Neural progenitor cell (in vitro differentiated cells): ENCODE measurements around the gene SUSD3. TPM values are rescaled to one million over a fixed set of nuclear protein-coding genes. Genes with fewer than 3 reads are reported as not detected.
A peak's percentile ranks its signal among the peaks of the same experiment; 100 is the strongest.

Experiments
- DNase-seq: peaks from one replicate; pipeline ENCODE4 v3.0.0-alpha.2; 2016; ENCODE audit warnings: low spot score
- H2AFZ ChIP-seq: fragments of 200-600 bp; sonication (generic); replicated peaks from 2 replicates; pipeline ENCODE4 v1.6.1; 2016; ENCODE audit warnings: antibody characterized with exemption
- H3F3A ChIP-seq: fragments of 200-600 bp; sonication (generic); 2 replicates; pipeline ENCODE4 v1.6.1; 2016; ENCODE audit warnings: antibody characterized with exemption, low read depth
- H3K27ac ChIP-seq: fragments of 200-600 bp; sonication (generic); 2 replicates; pipeline ENCODE4 v1.5.1; 2016; ENCODE audit warnings: mild to moderate bottlenecking
- H3K27me3 ChIP-seq: fragments of 200-600 bp; sonication (generic); 2 replicates; pipeline ENCODE4 v1.6.1; 2016; ENCODE audit warnings: mild to moderate bottlenecking, moderate library complexity
- H3K36me3 ChIP-seq: fragments of 200-600 bp; sonication (generic); 2 replicates; pipeline ENCODE4 v1.5.1; 2016
- H3K4me1 ChIP-seq: fragments of 200-600 bp; sonication (generic); 2 replicates; pipeline ENCODE4 v1.6.1; 2016; ENCODE audit warnings: mixed run types
- H3K4me2 ChIP-seq: fragments of 200-600 bp; sonication (generic); 2 replicates; pipeline ENCODE4 v1.6.1; 2016
- H3K4me3 ChIP-seq: fragments of 200-600 bp; sonication (generic); 2 replicates; pipeline ENCODE4 v1.5.1; 2016
- H3K79me2 ChIP-seq: fragments of 200-600 bp; sonication (generic); 2 replicates; pipeline ENCODE4 v1.6.1; 2016; ENCODE audit warnings: low read depth
- H3K9ac ChIP-seq: fragments of 200-600 bp; sonication (generic); 2 replicates; pipeline ENCODE4 v1.6.1; 2016
- H3K9me3 ChIP-seq: fragments of 200-600 bp; sonication (generic); 2 replicates; pipeline ENCODE4 v1.5.1; 2016; ENCODE audit warnings: low read depth
- H4K20me1 ChIP-seq: fragments of 200-600 bp; sonication (generic); 2 replicates; pipeline ENCODE4 v1.6.1; 2016; ENCODE audit warnings: low read depth
- H3K27ac Mint-ChIP-seq: 3 replicates; pipeline ENCODE4 v1.8.0; 2021; ENCODE audit warnings: mixed read lengths
- H3K27me3 Mint-ChIP-seq: 2 replicates; pipeline ENCODE4 v1.8.0; 2022; ENCODE audit warnings: low read depth, mild to moderate bottlenecking, inconsistent platforms, moderate library complexity, mixed read lengths; ENCODE audit not compliant: insufficient read depth
- H3K36me3 Mint-ChIP-seq: 3 replicates; pipeline ENCODE4 v1.8.0; 2021; ENCODE audit warnings: mixed read lengths
- H3K4me1 Mint-ChIP-seq: 3 replicates; pipeline ENCODE4 v1.8.0; 2021; ENCODE audit warnings: mixed read lengths
- H3K4me3 Mint-ChIP-seq: 3 replicates; pipeline ENCODE4 v1.8.0; 2021; ENCODE audit warnings: mild to moderate bottlenecking, moderate library complexity, mixed read lengths
- H3K9me3 Mint-ChIP-seq: 3 replicates; pipeline ENCODE4 v1.8.0; 2020; ENCODE audit warnings: mixed read lengths
- EZH2 ChIP-seq: fragments of 200-600 bp; sonication (generic); IDR thresholded peaks from 2 replicates; pipeline ENCODE4 v1.6.1; 2017; ENCODE audit warnings: antibody characterized with exemption, mild to moderate bottlenecking, moderate library complexity
- EZH2phosphoT487 ChIP-seq: fragments of 200-600 bp; sonication (generic); IDR thresholded peaks from 2 replicates; pipeline ENCODE4 v1.6.1; 2017; ENCODE audit warnings: antibody characterized with exemption
- total RNA-seq: library from RNA; depleted of rRNA; stranded (reverse); fragments of >200 nt; gene quantifications from 2 replicates; pipeline ENCODE4 v1.2.3, GENCODE V29; 2015; ENCODE audit warnings: low replicate concordance
- TF ChIP-seq, protein P1 (sequence below): fragments of 200-600 bp; sonication (generic); IDR thresholded peaks from 2 replicates; pipeline ENCODE4 v1.5.1; 2017; ENCODE audit warnings: antibody characterized with exemption, mild to moderate bottlenecking

SUSD3 gene
- total RNA-seq, 1 donor from 2014 or later, result not detected

DNA sequence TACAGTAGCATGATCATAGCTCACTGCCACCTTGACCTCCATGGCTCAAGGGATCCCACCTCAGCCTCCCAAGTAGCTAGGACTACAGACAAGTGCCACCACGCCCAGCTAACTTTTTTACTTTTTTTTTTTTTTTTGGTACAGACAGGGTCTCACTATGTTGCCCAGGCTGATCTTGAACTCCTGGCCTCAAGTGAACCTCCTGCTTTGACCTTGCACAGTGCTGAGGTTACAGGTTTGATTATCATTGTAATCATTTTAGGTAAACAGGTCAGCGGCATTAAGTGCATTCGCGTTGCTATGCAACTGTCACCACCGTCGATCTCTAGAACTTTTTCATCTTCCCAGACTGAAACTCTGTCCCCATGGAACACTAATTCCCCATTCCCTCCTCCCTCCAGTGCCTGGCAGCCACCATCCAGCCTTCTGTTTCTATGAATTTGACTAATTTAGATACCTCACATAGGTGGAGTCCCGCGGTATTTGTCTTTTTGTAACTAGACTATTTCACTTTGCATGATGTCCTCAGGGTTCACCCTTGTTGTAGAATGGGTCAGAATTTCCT is 31.7 kb downstream of the SUSD3 start:
- no peaks in the 10 kb centered on the region for H3K79me2 ChIP-seq
- H3K9ac ChIP-seq, result no peak overlapping the region
- no peaks in the 10 kb centered on the region for H4K20me1 ChIP-seq
- H3K27ac ChIP-seq, result no peak overlapping the region
- H3K9me3 Mint-ChIP-seq, result peaks cover 2% of the 10 kb centered on the region
- no peaks in the 10 kb centered on the region for H3K36me3 ChIP-seq
- H3K4me3 Mint-ChIP-seq, result peak overlapping the region; percentile 3
- H3K4me1 Mint-ChIP-seq, result peaks cover 38% of the 10 kb centered on the region
- no peaks in the 10 kb centered on the region for H3K9me3 ChIP-seq
- no peak overlapping the region for H3K4me2 ChIP-seq
- no peaks in the 10 kb centered on the region for H3K27me3 ChIP-seq
- no peaks in the 10 kb centered on the region for H3K4me1 ChIP-seq
- peaks cover 8% of the 10 kb centered on the region for H3K27me3 Mint-ChIP-seq
- peak; percentile 0 for DNase-seq
- H3K36me3 Mint-ChIP-seq, result no peaks in the 10 kb centered on the region
- no peak overlapping the region for H2AFZ ChIP-seq
- H3F3A ChIP-seq, result peaks cover 6% of the 10 kb centered on the region
- no peak overlapping the region for H3K4me3 ChIP-seq
- no peak overlapping the region for H3K27ac Mint-ChIP-seq
- TF ChIP-seq EZH2phosphoT487 (no peak), EZH2 (no peak)
- TF ChIP-seq, protein P1, sequence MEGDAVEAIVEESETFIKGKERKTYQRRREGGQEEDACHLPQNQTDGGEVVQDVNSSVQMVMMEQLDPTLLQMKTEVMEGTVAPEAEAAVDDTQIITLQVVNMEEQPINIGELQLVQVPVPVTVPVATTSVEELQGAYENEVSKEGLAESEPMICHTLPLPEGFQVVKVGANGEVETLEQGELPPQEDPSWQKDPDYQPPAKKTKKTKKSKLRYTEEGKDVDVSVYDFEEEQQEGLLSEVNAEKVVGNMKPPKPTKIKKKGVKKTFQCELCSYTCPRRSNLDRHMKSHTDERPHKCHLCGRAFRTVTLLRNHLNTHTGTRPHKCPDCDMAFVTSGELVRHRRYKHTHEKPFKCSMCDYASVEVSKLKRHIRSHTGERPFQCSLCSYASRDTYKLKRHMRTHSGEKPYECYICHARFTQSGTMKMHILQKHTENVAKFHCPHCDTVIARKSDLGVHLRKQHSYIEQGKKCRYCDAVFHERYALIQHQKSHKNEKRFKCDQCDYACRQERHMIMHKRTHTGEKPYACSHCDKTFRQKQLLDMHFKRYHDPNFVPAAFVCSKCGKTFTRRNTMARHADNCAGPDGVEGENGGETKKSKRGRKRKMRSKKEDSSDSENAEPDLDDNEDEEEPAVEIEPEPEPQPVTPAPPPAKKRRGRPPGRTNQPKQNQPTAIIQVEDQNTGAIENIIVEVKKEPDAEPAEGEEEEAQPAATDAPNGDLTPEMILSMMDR, result no peak

DNA sequence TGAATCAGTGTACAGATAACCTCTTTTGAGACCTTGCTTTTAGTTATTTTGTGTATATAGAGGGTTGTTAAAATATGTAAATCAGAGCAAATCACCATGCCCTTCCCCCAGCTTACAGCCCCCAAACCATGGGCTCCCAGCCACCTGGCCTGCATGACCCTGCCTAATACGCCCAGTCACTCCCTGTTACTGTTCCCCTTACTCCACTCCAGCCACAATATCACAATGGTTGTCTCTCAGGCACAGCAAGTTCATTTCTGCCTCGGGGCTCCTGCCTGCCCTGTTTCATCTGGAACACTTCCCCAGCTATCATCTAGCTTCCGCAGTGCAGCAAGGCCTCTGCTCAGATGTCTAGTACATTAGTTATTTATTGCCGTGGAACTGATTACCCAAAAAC is 32.6 kb downstream of the SUSD3 start:
- no peaks in the 10 kb centered on the region for H3K36me3 Mint-ChIP-seq
- Histone ChIP-seq H3K27ac (no peak overlapping the region), H3K27me3 (no peaks in the 10 kb centered on the region), H3F3A (peaks cover 8% of the 10 kb centered on the region), H3K9me3 (no peaks in the 10 kb centered on the region), H3K79me2 (no peaks in the 10 kb centered on the region), H2AFZ (no peak overlapping the region), H4K20me1 (no peaks in the 10 kb centered on the region), H3K9ac (no peak overlapping the region), H3K36me3 (no peaks in the 10 kb centered on the region), H3K4me1 (no peaks in the 10 kb centered on the region), H3K4me3 (no peak overlapping the region), H3K4me2 (no peak overlapping the region)
- TF ChIP-seq, protein P1, result no peak
- TF ChIP-seq EZH2 (no peak), EZH2phosphoT487 (no peak)
- DNase-seq, result no peak
- peaks cover 38% of the 10 kb centered on the region for H3K4me1 Mint-ChIP-seq
- H3K27me3 Mint-ChIP-seq, result peaks cover 6% of the 10 kb centered on the region
- no peak overlapping the region for H3K27ac Mint-ChIP-seq
- H3K4me3 Mint-ChIP-seq, result no peak overlapping the region
- no peaks in the 10 kb centered on the region for H3K9me3 Mint-ChIP-seq

DNA sequence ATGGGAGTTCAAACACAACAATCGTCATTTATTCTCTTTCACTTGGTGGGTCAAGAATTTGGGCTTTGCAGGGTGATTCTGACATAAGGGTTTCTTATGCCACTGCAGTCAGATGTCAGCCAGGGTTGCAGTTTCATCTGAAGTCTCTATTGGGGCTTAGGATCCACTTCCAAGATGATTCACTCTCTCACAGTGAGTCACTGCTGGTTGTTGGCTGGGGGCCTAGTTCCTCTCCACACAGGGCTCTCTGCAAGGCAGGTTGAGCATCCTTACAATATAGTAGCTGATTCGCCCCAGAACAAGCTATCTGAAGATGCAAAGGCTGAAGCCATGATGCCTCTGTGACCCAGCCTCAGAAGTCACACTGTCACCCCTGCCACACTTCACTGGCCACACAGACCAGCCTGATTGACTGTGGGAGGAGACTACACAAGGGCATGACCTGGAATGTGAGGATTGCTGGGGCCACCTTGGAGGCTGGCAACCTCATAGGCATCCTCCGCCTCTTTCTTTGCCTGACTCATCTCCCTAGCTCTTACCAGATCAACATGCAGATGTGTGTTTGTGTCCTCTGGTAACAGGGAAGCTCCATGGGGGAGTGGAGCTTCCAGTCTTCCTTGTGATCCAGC is 33.1 kb downstream of the SUSD3 start:
- Histone ChIP-seq H4K20me1 (no peaks in the 10 kb centered on the region), H3F3A (peaks cover 8% of the 10 kb centered on the region), H3K79me2 (no peaks in the 10 kb centered on the region), H3K4me2 (no peak overlapping the region), H2AFZ (no peak overlapping the region), H3K4me1 (no peaks in the 10 kb centered on the region), H3K9me3 (no peaks in the 10 kb centered on the region), H3K9ac (no peak overlapping the region), H3K4me3 (no peak overlapping the region), H3K36me3 (no peaks in the 10 kb centered on the region), H3K27ac (no peak overlapping the region), H3K27me3 (peaks cover 2% of the 10 kb centered on the region)
- peak overlapping the region; percentile 48 for H3K27ac Mint-ChIP-seq
- no peaks in the 10 kb centered on the region for H3K9me3 Mint-ChIP-seq
- peak; percentile 0 for DNase-seq
- peaks cover 38% of the 10 kb centered on the region for H3K4me1 Mint-ChIP-seq
- no peak for TF ChIP-seq EZH2
- no peak for TF ChIP-seq EZH2phosphoT487
- TF ChIP-seq, protein P1, result no peak
- H3K4me3 Mint-ChIP-seq, result no peak overlapping the region
- H3K27me3 Mint-ChIP-seq, result peaks cover 6% of the 10 kb centered on the region
- H3K36me3 Mint-ChIP-seq, result no peaks in the 10 kb centered on the region
